Measurements from ENCODE around the gene CA10. TPM values are rescaled to one million over a fixed set of nuclear protein-coding genes. Genes with fewer than 3 reads are reported as not detected.

Gene CA10
- total and polyA plus RNA-seq, 2 donors (not counting 1 experiment from before 2014, with no cell fraction given) = not detected

GRCh38 chr17:51797150-51797549, 361.4 kb downstream of the CA10 start:
- DNase-seq (ENCODE audit: low read depth in 2 of 2) = no peak
- no peak overlapping the region for H3K4me3 ChIP-seq (replicated peaks in 1 of 4; ENCODE audit: control extremely low read depth in 1 of 4, insufficient read depth in 1 of 4, low read depth in 3 of 4, low read length in 4 of 4)

GRCh38 chr17:51796026-51796425, 362.5 kb downstream of the CA10 start:
- Histone ChIP-seq H3K27me3 (ENCODE audit: control insufficient read depth, insufficient read depth, low read length) (no peaks in the 10 kb centered on the region), H3K4me3 (replicated peaks in 1 of 4; ENCODE audit: control extremely low read depth in 1 of 4, insufficient read depth in 1 of 4, low read depth in 3 of 4, low read length in 4 of 4) (no peak overlapping the region), H3K27ac (ENCODE audit: insufficient read depth, low read length) (no peak overlapping the region), H3K4me1 (ENCODE audit: control insufficient read depth, extremely low read depth, insufficient read depth, low read length) (no peaks in the 10 kb centered on the region), H3K9me3 (ENCODE audit: control insufficient read depth, insufficient read depth, low read depth, low read length) (no peaks in the 10 kb centered on the region), H2AFZ (ENCODE audit: low read length) (no peak overlapping the region), H3K36me3 (ENCODE audit: control insufficient read depth, insufficient read depth, low read length) (no peaks in the 10 kb centered on the region), H4K20me1 (ENCODE audit: control insufficient read depth, extremely low read depth, insufficient read depth, low read length) (no peaks in the 10 kb centered on the region), H3K9ac (ENCODE audit: insufficient read depth, low read length) (no peak overlapping the region), H3K79me2 (ENCODE audit: control insufficient read depth, insufficient read depth, low read length) (no peaks in the 10 kb centered on the region), H3K4me2 (ENCODE audit: extremely low read depth, insufficient read depth, low read length) (no peak overlapping the region)
- no peak for DNase-seq (ENCODE audit: low read depth in 2 of 2)
- TF ChIP-seq CTCF (conservative IDR thresholded peaks at IDR 0.05 in 1 of 2, IDR thresholded peaks at IDR 0.05 in 1 of 2; ENCODE audit: low read depth in 1 of 2, low read length in 2 of 2) = no peak
- no peak for TF ChIP-seq EZH2 (IDR thresholded peaks at IDR 0.05; ENCODE audit: low read length, missing control alignments)

More at GRCh38 chr17:51797150-51797549, 361.4 kb downstream of the CA10 start:
- no peaks in the 10 kb centered on the region for H4K20me1 ChIP-seq (ENCODE audit: control insufficient read depth, extremely low read depth, insufficient read depth, low read length)
- no peaks in the 10 kb centered on the region for H3K79me2 ChIP-seq (ENCODE audit: control insufficient read depth, insufficient read depth, low read length)
- no peaks in the 10 kb centered on the region for H3K36me3 ChIP-seq (ENCODE audit: control insufficient read depth, insufficient read depth, low read length)
- H3K9me3 ChIP-seq (ENCODE audit: control insufficient read depth, insufficient read depth, low read depth, low read length) = no peaks in the 10 kb centered on the region
- TF ChIP-seq EZH2 (IDR thresholded peaks at IDR 0.05; ENCODE audit: low read length, missing control alignments) (no peak), CTCF (conservative IDR thresholded peaks at IDR 0.05 in 1 of 2, IDR thresholded peaks at IDR 0.05 in 1 of 2; ENCODE audit: low read depth in 1 of 2, low read length in 2 of 2) (no peak)
- H3K27me3 ChIP-seq (ENCODE audit: control insufficient read depth, insufficient read depth, low read length) = no peaks in the 10 kb centered on the region
- no peak overlapping the region for H3K27ac ChIP-seq (ENCODE audit: insufficient read depth, low read length)
- H3K9ac ChIP-seq (ENCODE audit: insufficient read depth, low read length) = no peak overlapping the region
- no peak overlapping the region for H2AFZ ChIP-seq (ENCODE audit: low read length)
- no peaks in the 10 kb centered on the region for H3K4me1 ChIP-seq (ENCODE audit: control insufficient read depth, extremely low read depth, insufficient read depth, low read length)
- H3K4me2 ChIP-seq (ENCODE audit: extremely low read depth, insufficient read depth, low read length) = no peak overlapping the region

GRCh38 chr17:51795401-51795800, 363.1 kb downstream of the CA10 start:
- Histone ChIP-seq H3K9me3 (ENCODE audit: control insufficient read depth, insufficient read depth, low read depth, low read length) (no peaks in the 10 kb centered on the region), H2AFZ (ENCODE audit: low read length) (no peak overlapping the region), H3K27me3 (ENCODE audit: control insufficient read depth, insufficient read depth, low read length) (no peaks in the 10 kb centered on the region), H3K9ac (ENCODE audit: insufficient read depth, low read length) (no peak overlapping the region), H3K4me1 (ENCODE audit: control insufficient read depth, extremely low read depth, insufficient read depth, low read length) (no peaks in the 10 kb centered on the region), H3K4me2 (ENCODE audit: extremely low read depth, insufficient read depth, low read length) (no peak overlapping the region), H3K27ac (ENCODE audit: insufficient read depth, low read length) (no peak overlapping the region), H3K4me3 (replicated peaks in 1 of 4; ENCODE audit: control extremely low read depth in 1 of 4, insufficient read depth in 1 of 4, low read depth in 3 of 4, low read length in 4 of 4) (no peak overlapping the region), H3K36me3 (ENCODE audit: control insufficient read depth, insufficient read depth, low read length) (no peaks in the 10 kb centered on the region), H3K79me2 (ENCODE audit: control insufficient read depth, insufficient read depth, low read length) (no peaks in the 10 kb centered on the region), H4K20me1 (ENCODE audit: control insufficient read depth, extremely low read depth, insufficient read depth, low read length) (no peaks in the 10 kb centered on the region)
- TF ChIP-seq CTCF (conservative IDR thresholded peaks at IDR 0.05 in 1 of 2, IDR thresholded peaks at IDR 0.05 in 1 of 2; ENCODE audit: low read depth in 1 of 2, low read length in 2 of 2) (no peak), EZH2 (IDR thresholded peaks at IDR 0.05; ENCODE audit: low read length, missing control alignments) (no peak)
- no peak for DNase-seq (ENCODE audit: low read depth in 2 of 2)
